GM12872 (cell line): ENCODE results near the gene DLGAP4.

Experiments used
- CTCF ChIP-seq: IDR thresholded peaks from 3 replicates; pipeline ENCODE4 v1.5.1; 2011; ENCODE audit warnings: low read depth, mild to moderate bottlenecking, low read length, moderate library complexity; ENCODE audit not compliant: insufficient read depth

The DLGAP4 gene

GRCh38 chr20:36359668-36360406, 53.7 kb downstream of the DLGAP4 start:
- no peak for TF ChIP-seq CTCF

GRCh38 chr20:36360429-36360828, 54.3 kb downstream of the DLGAP4 start:
- TF ChIP-seq CTCF = no peak

- no peak for TF ChIP-seq CTCF
Observed at GRCh38 chr20:36361406-36361805, 55.3 kb downstream of the DLGAP4 start.

- no peak for TF ChIP-seq CTCF
Observed at GRCh38 chr20:36362261-36362660, 56.1 kb downstream of the DLGAP4 start.

- no peak for TF ChIP-seq CTCF
Observed at GRCh38 chr20:36362978-36363713, 57.0 kb downstream of the DLGAP4 start.

- no peak for TF ChIP-seq CTCF
Observed at GRCh38 chr20:36364506-36364905, 58.4 kb downstream of the DLGAP4 start.

GRCh38 chr20:36366623-36367369, 60.7 kb downstream of the DLGAP4 start:
- TF ChIP-seq CTCF = no peak
